ENCODE results near the gene MINDY1.

DNA sequence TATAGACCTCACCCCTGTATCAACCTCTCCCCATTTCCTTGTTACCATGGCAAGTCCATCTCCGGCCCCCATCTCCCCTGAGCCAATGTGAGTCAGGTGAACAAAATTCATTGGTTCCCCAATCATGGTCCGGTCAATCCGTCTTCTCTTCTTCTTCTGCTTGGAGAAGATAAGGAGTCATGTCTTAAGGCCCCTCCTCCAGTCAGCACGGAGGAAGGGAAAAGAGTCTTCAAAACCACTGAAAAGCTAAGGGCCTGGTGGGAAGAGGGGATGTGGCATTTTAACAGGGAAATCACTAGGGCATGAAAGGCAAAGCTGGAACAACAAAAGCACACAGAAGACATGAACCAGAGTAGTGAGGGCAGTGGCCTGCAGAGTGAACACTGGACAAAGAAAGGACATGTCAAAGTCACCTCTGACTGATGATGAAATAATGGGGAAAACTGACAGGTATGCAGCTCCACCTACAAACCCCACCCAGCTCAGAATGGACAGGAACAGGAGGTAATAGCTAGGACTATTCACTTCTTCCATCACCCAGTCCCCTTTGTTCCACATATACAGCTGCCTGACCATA, 48.4 kb upstream of the MINDY1 start:
- TF ChIP-seq, protein P1, sequence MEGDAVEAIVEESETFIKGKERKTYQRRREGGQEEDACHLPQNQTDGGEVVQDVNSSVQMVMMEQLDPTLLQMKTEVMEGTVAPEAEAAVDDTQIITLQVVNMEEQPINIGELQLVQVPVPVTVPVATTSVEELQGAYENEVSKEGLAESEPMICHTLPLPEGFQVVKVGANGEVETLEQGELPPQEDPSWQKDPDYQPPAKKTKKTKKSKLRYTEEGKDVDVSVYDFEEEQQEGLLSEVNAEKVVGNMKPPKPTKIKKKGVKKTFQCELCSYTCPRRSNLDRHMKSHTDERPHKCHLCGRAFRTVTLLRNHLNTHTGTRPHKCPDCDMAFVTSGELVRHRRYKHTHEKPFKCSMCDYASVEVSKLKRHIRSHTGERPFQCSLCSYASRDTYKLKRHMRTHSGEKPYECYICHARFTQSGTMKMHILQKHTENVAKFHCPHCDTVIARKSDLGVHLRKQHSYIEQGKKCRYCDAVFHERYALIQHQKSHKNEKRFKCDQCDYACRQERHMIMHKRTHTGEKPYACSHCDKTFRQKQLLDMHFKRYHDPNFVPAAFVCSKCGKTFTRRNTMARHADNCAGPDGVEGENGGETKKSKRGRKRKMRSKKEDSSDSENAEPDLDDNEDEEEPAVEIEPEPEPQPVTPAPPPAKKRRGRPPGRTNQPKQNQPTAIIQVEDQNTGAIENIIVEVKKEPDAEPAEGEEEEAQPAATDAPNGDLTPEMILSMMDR (IDR thresholded peaks at IDR 0.05; ENCODE audit: extremely low read depth in 1 of 2, insufficient read depth in 1 of 2, low read depth in 1 of 2, low read length in 2 of 2), result no peak
- TF ChIP-seq POLR2A (IDR thresholded peaks at IDR 0.05; ENCODE audit: low read depth, low read length) (no peak), POLR2AphosphoS5 (IDR thresholded peaks at IDR 0.05; ENCODE audit: insufficient read depth, low read depth, low read length) (no peak), EZH2 (IDR thresholded peaks at IDR 0.05; ENCODE audit: borderline replicate concordance, low read depth, low read length, severe bottlenecking) (no peak), GATA2 (IDR thresholded peaks at IDR 0.05; ENCODE audit: insufficient read depth, insufficient read length, low read depth, low read length) (no peak), JUN (IDR thresholded peaks at IDR 0.05; ENCODE audit: borderline replicate concordance, insufficient read depth, insufficient read length, low read depth) (no peak), MAX (IDR thresholded peaks at IDR 0.05; ENCODE audit: insufficient read depth, insufficient read length) (no peak)

All from endothelial cell of umbilical vein (primary cell).